ENCODE data around the gene MEGF9.

DNA sequence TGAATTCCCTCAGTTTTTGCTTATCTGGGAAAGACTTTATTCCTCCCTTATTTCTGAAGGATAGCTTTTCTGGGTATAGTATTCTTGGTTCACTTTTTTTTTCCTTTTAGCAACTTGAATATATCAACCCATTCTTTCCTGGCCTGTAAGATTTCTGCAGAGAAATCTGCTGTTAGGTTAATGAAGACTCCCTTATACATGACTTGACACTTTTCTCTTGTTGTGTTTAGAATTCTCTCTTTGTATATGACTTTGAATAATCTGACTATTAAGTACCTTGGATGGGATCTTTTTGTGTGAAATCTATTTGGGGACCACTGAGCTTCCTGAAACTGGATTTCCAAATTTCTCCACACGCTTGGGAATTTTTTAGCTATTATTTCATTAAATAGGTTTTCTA, 79.3 kb downstream of the MEGF9 start:
- TF ChIP-seq, protein P1, sequence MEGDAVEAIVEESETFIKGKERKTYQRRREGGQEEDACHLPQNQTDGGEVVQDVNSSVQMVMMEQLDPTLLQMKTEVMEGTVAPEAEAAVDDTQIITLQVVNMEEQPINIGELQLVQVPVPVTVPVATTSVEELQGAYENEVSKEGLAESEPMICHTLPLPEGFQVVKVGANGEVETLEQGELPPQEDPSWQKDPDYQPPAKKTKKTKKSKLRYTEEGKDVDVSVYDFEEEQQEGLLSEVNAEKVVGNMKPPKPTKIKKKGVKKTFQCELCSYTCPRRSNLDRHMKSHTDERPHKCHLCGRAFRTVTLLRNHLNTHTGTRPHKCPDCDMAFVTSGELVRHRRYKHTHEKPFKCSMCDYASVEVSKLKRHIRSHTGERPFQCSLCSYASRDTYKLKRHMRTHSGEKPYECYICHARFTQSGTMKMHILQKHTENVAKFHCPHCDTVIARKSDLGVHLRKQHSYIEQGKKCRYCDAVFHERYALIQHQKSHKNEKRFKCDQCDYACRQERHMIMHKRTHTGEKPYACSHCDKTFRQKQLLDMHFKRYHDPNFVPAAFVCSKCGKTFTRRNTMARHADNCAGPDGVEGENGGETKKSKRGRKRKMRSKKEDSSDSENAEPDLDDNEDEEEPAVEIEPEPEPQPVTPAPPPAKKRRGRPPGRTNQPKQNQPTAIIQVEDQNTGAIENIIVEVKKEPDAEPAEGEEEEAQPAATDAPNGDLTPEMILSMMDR (conservative IDR thresholded peaks at IDR 0.05; ENCODE audit: low read depth, low read length) = no peak
- TF ChIP-seq EZH2 (IDR thresholded peaks at IDR 0.05; ENCODE audit: borderline replicate concordance, low read depth, low read length, poor library complexity, severe bottlenecking) = no peak
